Measurements from ENCODE around the gene RRBP1. TPM values are rescaled to one million over a fixed set of nuclear protein-coding genes. Genes with fewer than 3 reads are reported as not detected.

Gene RRBP1
- total RNA-seq, 1 experiment from 2014 or later: 3.7 TPM

GRCh38 chr20:17675519-17676377 lies 6.3 kb downstream of the RRBP1 start:
- no peak for DNase-seq
- H3K4me1 ChIP-seq (ENCODE audit: low read length): peaks cover 6% of the 10 kb centered on the region
- no peaks in the 10 kb centered on the region for H3K79me2 ChIP-seq (ENCODE audit: low read length)

GRCh38 chr20:17674722-17675518 lies 7.1 kb downstream of the RRBP1 start:
- H3K27ac ChIP-seq (ENCODE audit: low read length): no peak overlapping the region
- H3K36me3 ChIP-seq (ENCODE audit: insufficient read depth, low read length): no peaks in the 10 kb centered on the region
- no peaks in the 10 kb centered on the region for H3K27me3 ChIP-seq (ENCODE audit: low read length)
- no peak overlapping the region for H3K9ac ChIP-seq (ENCODE audit: low read length)
- no peak overlapping the region for H3K4me3 ChIP-seq (ENCODE audit: low read length)
- no peaks in the 10 kb centered on the region for H3K79me2 ChIP-seq (ENCODE audit: low read length)
- no peaks in the 10 kb centered on the region for H3K9me2 ChIP-seq (replicated peaks; ENCODE audit: insufficient read depth, low read length)
- H4K20me1 ChIP-seq (ENCODE audit: insufficient read depth, low read depth, low read length): peaks cover 18% of the 10 kb centered on the region; the same call in 1 of the 2 replicates
- H3K4me2 ChIP-seq (ENCODE audit: low read depth, low read length, poor library complexity, severe bottlenecking): no peak overlapping the region
- no peaks in the 10 kb centered on the region for H3K4me1 ChIP-seq (ENCODE audit: low read length)
- no peak for DNase-seq
- H2AFZ ChIP-seq (ENCODE audit: low read length): no peak overlapping the region
- H3K9me3 ChIP-seq (ENCODE audit: low read length): no peaks in the 10 kb centered on the region

More at GRCh38 chr20:17675519-17676377, 6.3 kb downstream of the RRBP1 start:
- H4K20me1 ChIP-seq (ENCODE audit: insufficient read depth, low read depth, low read length): peaks cover 22% of the 10 kb centered on the region; the same call in 1 of the 2 replicates
- H3K27ac ChIP-seq (ENCODE audit: low read length): no peak overlapping the region
- no peaks in the 10 kb centered on the region for H3K36me3 ChIP-seq (ENCODE audit: insufficient read depth, low read length)
- no peaks in the 10 kb centered on the region for H3K9me2 ChIP-seq (replicated peaks; ENCODE audit: insufficient read depth, low read length)
- H3K9ac ChIP-seq (ENCODE audit: low read length): no peak overlapping the region
- H3K4me3 ChIP-seq (ENCODE audit: low read length): no peak overlapping the region
- H2AFZ ChIP-seq (ENCODE audit: low read length): no peak overlapping the region
- H3K4me2 ChIP-seq (ENCODE audit: low read depth, low read length, poor library complexity, severe bottlenecking): no peak overlapping the region
- H3K9me3 ChIP-seq (ENCODE audit: low read length): no peaks in the 10 kb centered on the region
- no peaks in the 10 kb centered on the region for H3K27me3 ChIP-seq (ENCODE audit: low read length)

- Histone ChIP-seq H3K4me3 (ENCODE audit: low read length) (no peak overlapping the region), H3K27ac (ENCODE audit: low read length) (no peak overlapping the region), H3K4me2 (ENCODE audit: low read depth, low read length, poor library complexity, severe bottlenecking) (no peak overlapping the region), H3K9me2 (replicated peaks; ENCODE audit: insufficient read depth, low read length) (no peaks in the 10 kb centered on the region), H4K20me1 (ENCODE audit: insufficient read depth, low read depth, low read length) (peaks cover 18% of the 10 kb centered on the region), H3K4me1 (ENCODE audit: low read length) (no peaks in the 10 kb centered on the region), H3K27me3 (ENCODE audit: low read length) (no peaks in the 10 kb centered on the region), H2AFZ (ENCODE audit: low read length) (no peak overlapping the region), H3K9ac (ENCODE audit: low read length) (no peak overlapping the region), H3K9me3 (ENCODE audit: low read length) (no peaks in the 10 kb centered on the region), H3K36me3 (ENCODE audit: insufficient read depth, low read length) (no peaks in the 10 kb centered on the region), H3K79me2 (ENCODE audit: low read length) (no peaks in the 10 kb centered on the region)
- no peak for DNase-seq
Observed at GRCh38 chr20:17673084-17673483, 9.0 kb downstream of the RRBP1 start.

GRCh38 chr20:17671565-17671964 lies 10.5 kb downstream of the RRBP1 start:
- Histone ChIP-seq H3K79me2 (ENCODE audit: low read length) (no peaks in the 10 kb centered on the region), H3K9ac (ENCODE audit: low read length) (no peak overlapping the region), H3K4me3 (ENCODE audit: low read length) (no peak overlapping the region), H4K20me1 (ENCODE audit: insufficient read depth, low read depth, low read length) (peaks cover 17% of the 10 kb centered on the region), H3K27ac (ENCODE audit: low read length) (no peak overlapping the region), H3K4me1 (ENCODE audit: low read length) (no peaks in the 10 kb centered on the region), H3K9me2 (replicated peaks; ENCODE audit: insufficient read depth, low read length) (no peaks in the 10 kb centered on the region), H3K4me2 (ENCODE audit: low read depth, low read length, poor library complexity, severe bottlenecking) (no peak overlapping the region), H2AFZ (ENCODE audit: low read length) (no peak overlapping the region), H3K9me3 (ENCODE audit: low read length) (no peaks in the 10 kb centered on the region), H3K36me3 (ENCODE audit: insufficient read depth, low read length) (no peaks in the 10 kb centered on the region), H3K27me3 (ENCODE audit: low read length) (no peaks in the 10 kb centered on the region)
- DNase-seq: no peak

- no peaks in the 10 kb centered on the region for H3K9me3 ChIP-seq (ENCODE audit: low read length)
- no peaks in the 10 kb centered on the region for H3K36me3 ChIP-seq (ENCODE audit: insufficient read depth, low read length)
- H3K4me1 ChIP-seq (ENCODE audit: low read length): no peaks in the 10 kb centered on the region
- no peaks in the 10 kb centered on the region for H3K9me2 ChIP-seq (replicated peaks; ENCODE audit: insufficient read depth, low read length)
- H3K4me3 ChIP-seq (ENCODE audit: low read length): no peak overlapping the region
- peaks cover 12% of the 10 kb centered on the region for H4K20me1 ChIP-seq (ENCODE audit: insufficient read depth, low read depth, low read length)
- no peaks in the 10 kb centered on the region for H3K27me3 ChIP-seq (ENCODE audit: low read length)
- no peak overlapping the region for H2AFZ ChIP-seq (ENCODE audit: low read length)
- H3K9ac ChIP-seq (ENCODE audit: low read length): no peak overlapping the region
- no peaks in the 10 kb centered on the region for H3K79me2 ChIP-seq (ENCODE audit: low read length)
- DNase-seq: no peak
- H3K4me2 ChIP-seq (ENCODE audit: low read depth, low read length, poor library complexity, severe bottlenecking): no peak overlapping the region
- H3K27ac ChIP-seq (ENCODE audit: low read length): no peak overlapping the region
Observed at GRCh38 chr20:17671011-17671410, 11.0 kb downstream of the RRBP1 start.

GRCh38 chr20:17669306-17669931 lies 12.6 kb downstream of the RRBP1 start:
- Histone ChIP-seq H3K79me2 (ENCODE audit: low read length) (no peaks in the 10 kb centered on the region), H3K4me2 (ENCODE audit: low read depth, low read length, poor library complexity, severe bottlenecking) (no peak overlapping the region), H4K20me1 (ENCODE audit: insufficient read depth, low read depth, low read length) (peaks cover 7% of the 10 kb centered on the region; the same call in 1 of the 2 replicates)

GRCh38 chr20:17668432-17668831 lies 13.6 kb downstream of the RRBP1 start:
- Histone ChIP-seq H3K27ac (ENCODE audit: low read length) (no peak overlapping the region), H3K9me2 (replicated peaks; ENCODE audit: insufficient read depth, low read length) (no peaks in the 10 kb centered on the region), H3K36me3 (ENCODE audit: insufficient read depth, low read length) (no peaks in the 10 kb centered on the region), H4K20me1 (ENCODE audit: insufficient read depth, low read depth, low read length) (peaks cover 13% of the 10 kb centered on the region; the same call in 1 of the 2 replicates), H3K9ac (ENCODE audit: low read length) (no peak overlapping the region), H3K27me3 (ENCODE audit: low read length) (no peaks in the 10 kb centered on the region), H2AFZ (ENCODE audit: low read length) (no peak overlapping the region), H3K4me1 (ENCODE audit: low read length) (no peaks in the 10 kb centered on the region), H3K9me3 (ENCODE audit: low read length) (no peaks in the 10 kb centered on the region), H3K4me3 (ENCODE audit: low read length) (no peak overlapping the region), H3K4me2 (ENCODE audit: low read depth, low read length, poor library complexity, severe bottlenecking) (no peak overlapping the region), H3K79me2 (ENCODE audit: low read length) (no peaks in the 10 kb centered on the region)
- no peak for DNase-seq

More at GRCh38 chr20:17669306-17669931, 12.6 kb downstream of the RRBP1 start:
- H3K27ac ChIP-seq (ENCODE audit: low read length): no peak overlapping the region
- no peak overlapping the region for H3K4me3 ChIP-seq (ENCODE audit: low read length)
- H3K36me3 ChIP-seq (ENCODE audit: insufficient read depth, low read length): no peaks in the 10 kb centered on the region
- no peak overlapping the region for H3K9ac ChIP-seq (ENCODE audit: low read length)
- H3K9me3 ChIP-seq (ENCODE audit: low read length): no peaks in the 10 kb centered on the region
- H3K27me3 ChIP-seq (ENCODE audit: low read length): no peaks in the 10 kb centered on the region
- no peak overlapping the region for H2AFZ ChIP-seq (ENCODE audit: low read length)
- no peaks in the 10 kb centered on the region for H3K4me1 ChIP-seq (ENCODE audit: low read length)
- no peak for DNase-seq
- no peaks in the 10 kb centered on the region for H3K9me2 ChIP-seq (replicated peaks; ENCODE audit: insufficient read depth, low read length)

- H3K4me1 ChIP-seq (ENCODE audit: low read length): no peaks in the 10 kb centered on the region
- no peaks in the 10 kb centered on the region for H3K36me3 ChIP-seq (ENCODE audit: insufficient read depth, low read length)
Observed at GRCh38 chr20:17667445-17667844, 14.6 kb downstream of the RRBP1 start.

More at GRCh38 chr20:17667445-17667844, 14.6 kb downstream of the RRBP1 start:
- Histone ChIP-seq H3K9me2 (replicated peaks; ENCODE audit: insufficient read depth, low read length) (no peaks in the 10 kb centered on the region), H3K4me2 (ENCODE audit: low read depth, low read length, poor library complexity, severe bottlenecking) (no peak overlapping the region), H3K9me3 (ENCODE audit: low read length) (no peaks in the 10 kb centered on the region), H3K79me2 (ENCODE audit: low read length) (no peaks in the 10 kb centered on the region), H2AFZ (ENCODE audit: low read length) (no peak overlapping the region), H3K27me3 (ENCODE audit: low read length) (no peaks in the 10 kb centered on the region), H4K20me1 (ENCODE audit: insufficient read depth, low read depth, low read length) (peaks cover 13% of the 10 kb centered on the region; the same call in 1 of the 2 replicates), H3K27ac (ENCODE audit: low read length) (no peak overlapping the region), H3K4me3 (ENCODE audit: low read length) (no peak overlapping the region), H3K9ac (ENCODE audit: low read length) (no peak overlapping the region)
- DNase-seq: no peak

Data from Karpas-422 (cell line).